Islet precursor cell (in vitro differentiated cells): Measurements from ENCODE around the gene SPNS2.
"Not testable (repeated sequence)": the region's sequence is repeated elsewhere in the genome, so short reads cannot be mapped to it uniquely, and the experiment has no call there.

Experiments
- DNase-seq: peaks from one replicate; pipeline ENCODE4 v3.0.0-alpha.2; 2018

The SPNS2 gene

GRCh38 chr17:4574448-4575045 is 75.9 kb downstream of the SPNS2 start:
- no peak for DNase-seq

- DNase-seq, result no peak
Observed at GRCh38 chr17:4576161-4576558, 77.5 kb downstream of the SPNS2 start.

- peak; percentile 96 for DNase-seq
Observed at GRCh38 chr17:4576729-4577322, 78.1 kb downstream of the SPNS2 start.

GRCh38 chr17:4577386-4577993 is 78.8 kb downstream of the SPNS2 start:
- DNase-seq, result no peak

- not testable (repeated sequence) for DNase-seq
Observed at GRCh38 chr17:4578349-4578748, 79.7 kb downstream of the SPNS2 start.

- DNase-seq, result no peak
Observed at GRCh38 chr17:4579678-4580077, 81.0 kb downstream of the SPNS2 start.

- DNase-seq, result peak; percentile 83
Observed at GRCh38 chr17:4580291-4580690, 81.6 kb downstream of the SPNS2 start.

- DNase-seq, result peak; percentile 76
Observed at GRCh38 chr17:4582101-4582501, 83.4 kb downstream of the SPNS2 start.

GRCh38 chr17:4582691-4583090 is 84.0 kb downstream of the SPNS2 start:
- peak; percentile 79 for DNase-seq

GRCh38 chr17:4583206-4583605 is 84.5 kb downstream of the SPNS2 start:
- DNase-seq, result peak; percentile 51

GRCh38 chr17:4583782-4584100 is 85.1 kb downstream of the SPNS2 start:
- DNase-seq, result peak; percentile 94

- DNase-seq, result peak; percentile 87
Observed at GRCh38 chr17:4584101-4584916, 85.6 kb downstream of the SPNS2 start, which contains the start of gene SMTNL2. Gene SMTNL2 (plus strand): TSS chr17:4584529. CDS start chr17:4584606, 77 bp downstream.

GRCh38 chr17:4584917-4585637 is 86.4 kb downstream of the SPNS2 start:
- peak; percentile 74 for DNase-seq

GRCh38 chr17:4585638-4585994 is 86.9 kb downstream of the SPNS2 start:
- peak; percentile 64 for DNase-seq

- DNase-seq, result no peak
Observed at GRCh38 chr17:4586043-4586442, 87.4 kb downstream of the SPNS2 start.

GRCh38 chr17:4587195-4587594 is 88.5 kb downstream of the SPNS2 start:
- peak; percentile 56 for DNase-seq

- peak; percentile 96 for DNase-seq
Observed at GRCh38 chr17:4587803-4588202, 89.1 kb downstream of the SPNS2 start.

GRCh38 chr17:4588391-4588790 is 89.7 kb downstream of the SPNS2 start:
- no peak for DNase-seq
